ENCODE measurements around the gene MAB21L2. TPM values are rescaled to one million over a fixed set of nuclear protein-coding genes. Genes with fewer than 3 reads are reported as not detected.
A peak's percentile ranks its signal among the peaks of the same experiment; 100 is the strongest.

The MAB21L2 gene
- total and polyA plus RNA-seq, 9 donors: 0.10 TPM; not detected in 8

- Histone ChIP-seq H3K4me1 (ENCODE audit: insufficient read depth) (peaks cover 3% of the 10 kb centered on the region), H3K4me3 (peak overlapping the region; percentile 27), H3K9me3 (no peaks in the 10 kb centered on the region), H3K27me3 (no peaks in the 10 kb centered on the region), H3K36me3 (no peaks in the 10 kb centered on the region), H3K27ac (no peak overlapping the region)
- TF ChIP-seq POLR2A (IDR thresholded peaks at IDR 0.05): no peak
- TF ChIP-seq, protein P1, sequence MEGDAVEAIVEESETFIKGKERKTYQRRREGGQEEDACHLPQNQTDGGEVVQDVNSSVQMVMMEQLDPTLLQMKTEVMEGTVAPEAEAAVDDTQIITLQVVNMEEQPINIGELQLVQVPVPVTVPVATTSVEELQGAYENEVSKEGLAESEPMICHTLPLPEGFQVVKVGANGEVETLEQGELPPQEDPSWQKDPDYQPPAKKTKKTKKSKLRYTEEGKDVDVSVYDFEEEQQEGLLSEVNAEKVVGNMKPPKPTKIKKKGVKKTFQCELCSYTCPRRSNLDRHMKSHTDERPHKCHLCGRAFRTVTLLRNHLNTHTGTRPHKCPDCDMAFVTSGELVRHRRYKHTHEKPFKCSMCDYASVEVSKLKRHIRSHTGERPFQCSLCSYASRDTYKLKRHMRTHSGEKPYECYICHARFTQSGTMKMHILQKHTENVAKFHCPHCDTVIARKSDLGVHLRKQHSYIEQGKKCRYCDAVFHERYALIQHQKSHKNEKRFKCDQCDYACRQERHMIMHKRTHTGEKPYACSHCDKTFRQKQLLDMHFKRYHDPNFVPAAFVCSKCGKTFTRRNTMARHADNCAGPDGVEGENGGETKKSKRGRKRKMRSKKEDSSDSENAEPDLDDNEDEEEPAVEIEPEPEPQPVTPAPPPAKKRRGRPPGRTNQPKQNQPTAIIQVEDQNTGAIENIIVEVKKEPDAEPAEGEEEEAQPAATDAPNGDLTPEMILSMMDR (IDR thresholded peaks at IDR 0.05): no peak
- peak in 1 of 5 donors; percentile 31 for DNase-seq
- WGBS, 3 donors: 66 to 80% (median 80%) methylated on average over 32 of the region's 32 CpGs
- intact Hi-C loops (cut with DNase I): no loop called here
These were observed 929 bp downstream of the MAB21L2 start for GRCh38 chr4:150582873-150583286.

DNA sequence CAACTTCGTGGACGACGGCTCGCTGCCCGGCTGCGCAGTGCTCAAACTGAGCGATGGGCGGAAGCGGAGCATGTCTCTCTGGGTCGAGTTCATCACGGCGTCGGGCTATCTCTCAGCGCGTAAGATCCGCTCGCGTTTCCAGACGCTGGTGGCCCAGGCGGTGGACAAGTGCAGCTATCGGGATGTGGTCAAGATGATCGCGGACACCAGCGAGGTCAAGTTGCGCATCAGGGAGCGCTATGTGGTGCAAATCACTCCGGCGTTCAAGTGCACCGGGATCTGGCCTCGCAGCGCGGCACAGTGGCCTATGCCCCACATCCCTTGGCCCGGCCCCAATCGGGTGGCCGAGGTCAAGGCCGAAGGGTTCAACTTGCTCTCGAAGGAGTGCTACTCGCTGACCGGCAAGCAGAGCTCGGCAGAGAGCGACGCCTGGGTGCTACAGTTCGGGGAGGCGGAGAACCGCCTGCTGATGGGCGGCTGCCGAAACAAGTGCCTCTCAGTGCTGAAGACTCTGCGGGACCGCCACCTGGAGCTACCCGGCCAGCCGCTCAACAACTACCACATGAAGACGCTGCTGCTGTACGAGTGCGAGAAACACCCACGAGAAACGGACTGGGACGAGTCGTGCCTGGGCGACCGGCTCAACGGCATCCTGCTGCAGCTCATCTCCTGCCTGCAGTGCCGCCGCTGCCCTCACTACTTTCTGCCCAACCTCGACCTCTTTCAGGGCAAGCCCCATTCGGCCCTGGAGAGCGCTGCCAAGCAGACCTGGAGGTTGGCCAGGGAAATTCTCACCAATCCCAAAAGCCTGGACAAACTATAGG, 1.5 kb downstream of the MAB21L2 start:
- intact Hi-C loops (cut with DNase I): no loop called here

GRCh38 chr4:150584111-150584915, 2.4 kb downstream of the MAB21L2 start:
- H3K4me1 ChIP-seq (ENCODE audit: insufficient read depth): no peaks in the 10 kb centered on the region
- intact Hi-C loops (cut with DNase I): no loop called here
- peak overlapping the region; percentile 27 for H3K4me3 ChIP-seq
- no peak overlapping the region for H3K27ac ChIP-seq
- H3K36me3 ChIP-seq: no peaks in the 10 kb centered on the region
- no peak for DNase-seq
- TF ChIP-seq POLR2A (IDR thresholded peaks at IDR 0.05) (no peak), EP300 (IDR thresholded peaks at IDR 0.05) (no peak)
- TF ChIP-seq, protein P1 (IDR thresholded peaks at IDR 0.05): no peak
- H3K27me3 ChIP-seq: no peaks in the 10 kb centered on the region
- WGBS, 3 donors: 86 to 92% (median 89%) methylated on average over 11 of the region's 11 CpGs
- H3K9me3 ChIP-seq: no peaks in the 10 kb centered on the region

More for the DNA sequence above, 1.5 kb downstream of the MAB21L2 start:
- H3K27ac ChIP-seq: no peak overlapping the region
- H3K4me1 ChIP-seq (ENCODE audit: insufficient read depth): peaks cover 3% of the 10 kb centered on the region
- peak in 2 of 5 donors; percentile 11 to 34 for DNase-seq
- no peaks in the 10 kb centered on the region for H3K27me3 ChIP-seq
- TF ChIP-seq POLR2A (IDR thresholded peaks at IDR 0.05): no peak
- TF ChIP-seq, protein P1 (IDR thresholded peaks at IDR 0.05): no peak
- TF ChIP-seq EP300 (IDR thresholded peaks at IDR 0.05): no peak
- H3K4me3 ChIP-seq: peak overlapping the region; percentile 27
- H3K36me3 ChIP-seq: no peaks in the 10 kb centered on the region
- WGBS, 3 donors: 46 to 62% (median 60%) methylated on average over 66 of the region's 66 CpGs
- no peaks in the 10 kb centered on the region for H3K9me3 ChIP-seq

GRCh38 chr4:150585611-150586010, 3.7 kb downstream of the MAB21L2 start:
- TF ChIP-seq POLR2A (IDR thresholded peaks at IDR 0.05): no peak
- TF ChIP-seq EP300 (IDR thresholded peaks at IDR 0.05): no peak
- TF ChIP-seq, protein P1 (IDR thresholded peaks at IDR 0.05): no peak
- no peak for DNase-seq
- Histone ChIP-seq H3K27me3 (no peaks in the 10 kb centered on the region), H3K4me1 (ENCODE audit: insufficient read depth) (no peaks in the 10 kb centered on the region), H3K36me3 (no peaks in the 10 kb centered on the region), H3K27ac (no peak overlapping the region), H3K9me3 (no peaks in the 10 kb centered on the region), H3K4me3 (no peak overlapping the region)
- WGBS, 3 donors: 95 to 100% (median 97%) methylated on average over 1 of the region's 1 CpG
- intact Hi-C loops (cut with DNase I): no loop called here
